ENCODE measurements around the gene FBXO42.
A peak's percentile ranks its signal among the peaks of the same experiment; 100 is the strongest.
"Not testable (repeated sequence)": the region's sequence is repeated elsewhere in the genome, so short reads cannot be mapped to it uniquely, and the experiment has no call there.

Gene FBXO42

GRCh38 chr1:16258591-16259135, 93.6 kb downstream of the FBXO42 start:
- no peak for DNase-seq

- no peak for DNase-seq
Observed at GRCh38 chr1:16257968-16258367, 94.3 kb downstream of the FBXO42 start.

- DNase-seq: not testable (repeated sequence)
Observed at GRCh38 chr1:16257556-16257955, 94.7 kb downstream of the FBXO42 start.

GRCh38 chr1:16256478-16256877, 95.8 kb downstream of the FBXO42 start:
- DNase-seq: no peak

- DNase-seq: no peak
Observed at GRCh38 chr1:16254263-16254928, 97.9 kb downstream of the FBXO42 start.

DNA sequence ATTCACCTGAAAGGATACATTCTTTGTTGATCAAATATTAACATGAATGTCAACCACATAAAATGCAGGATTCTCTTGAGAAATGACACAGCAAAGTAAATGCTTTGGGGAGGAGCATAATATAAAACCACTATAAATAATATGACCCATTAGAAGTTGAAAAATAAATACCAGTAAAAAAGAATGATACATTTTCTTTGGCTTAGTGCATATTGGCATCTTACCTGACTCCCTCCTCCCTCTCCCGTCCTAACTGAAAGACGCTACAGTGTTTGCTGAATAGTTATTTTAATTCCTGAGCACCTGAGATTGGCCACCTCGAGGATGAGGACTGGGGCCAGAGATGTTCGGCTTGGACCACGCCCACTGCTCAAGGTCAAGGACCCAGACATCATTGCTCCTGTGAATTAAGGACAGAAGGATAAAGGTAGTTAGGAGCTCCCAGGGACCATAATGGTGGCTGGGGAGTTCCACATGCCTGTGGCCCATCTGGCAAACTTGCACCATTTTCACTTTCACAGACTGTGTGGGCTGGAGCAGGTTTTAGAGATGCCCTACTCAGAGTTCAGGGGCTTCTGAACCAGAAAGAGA, 98.9 kb downstream of the FBXO42 start:
- DNase-seq: no peak

- no peak for DNase-seq
Observed at GRCh38 chr1:16252912-16253311, 99.4 kb downstream of the FBXO42 start.

DNA sequence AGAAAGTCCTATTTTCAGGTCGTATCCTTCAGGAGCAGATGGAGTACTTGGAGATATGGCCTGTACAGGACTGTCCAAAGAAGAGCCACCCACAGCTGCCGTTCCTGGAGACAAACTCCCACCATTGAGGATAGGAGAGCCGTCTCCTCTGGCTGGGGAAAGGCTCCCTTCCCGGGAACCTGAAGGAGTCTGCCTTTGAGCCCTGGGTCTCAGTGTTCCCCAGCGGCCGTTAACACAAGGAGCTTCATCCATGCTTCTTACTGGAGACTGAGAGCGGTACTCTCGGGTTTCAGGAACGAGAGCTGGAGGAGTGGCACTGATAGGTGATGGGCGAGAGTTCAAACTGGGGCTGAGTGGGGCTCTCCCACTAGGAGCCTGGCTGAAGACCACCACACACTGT, 100.9 kb downstream of the FBXO42 start:
- no peak for DNase-seq

DNA sequence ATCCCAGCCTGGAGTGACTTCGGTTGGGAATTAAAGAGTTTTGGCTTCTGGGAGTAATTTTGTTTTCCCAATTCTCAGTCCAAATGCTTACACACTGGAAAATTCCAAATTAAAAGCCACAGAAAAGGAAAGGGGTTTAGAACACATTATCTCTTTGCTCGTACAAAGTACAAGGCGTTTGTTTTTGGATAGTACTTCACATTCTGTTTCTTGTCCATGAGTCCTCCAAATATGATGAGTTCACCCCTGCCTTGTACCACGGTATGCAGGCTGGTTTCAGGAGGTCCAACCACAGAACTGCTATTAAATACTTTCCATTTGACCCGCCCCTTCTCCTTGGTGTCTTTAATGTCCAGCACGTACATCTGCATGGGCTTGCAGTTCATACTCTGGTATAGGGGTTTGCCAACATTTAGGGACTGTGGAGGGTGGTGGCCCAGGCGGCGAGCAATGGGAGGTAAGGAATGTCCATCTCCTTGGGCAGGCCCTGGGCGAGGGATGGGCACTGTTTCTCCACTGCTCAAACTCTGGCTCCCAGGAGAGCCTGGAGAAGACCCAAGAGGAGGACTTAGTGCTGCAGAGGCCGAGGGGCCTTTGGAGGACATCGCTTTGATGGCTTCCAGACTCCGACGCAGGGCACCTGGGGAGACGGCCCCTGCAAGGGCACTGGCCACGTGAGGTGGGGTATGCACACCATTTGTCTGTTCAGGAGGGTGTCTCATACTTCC, 101.6 kb downstream of the FBXO42 start:
- DNase-seq: no peak

- DNase-seq: no peak
Observed at GRCh38 chr1:16249596-16250241, 102.6 kb downstream of the FBXO42 start.

- DNase-seq: no peak
Observed at GRCh38 chr1:16248603-16249516, 103.4 kb downstream of the FBXO42 start.

DNA sequence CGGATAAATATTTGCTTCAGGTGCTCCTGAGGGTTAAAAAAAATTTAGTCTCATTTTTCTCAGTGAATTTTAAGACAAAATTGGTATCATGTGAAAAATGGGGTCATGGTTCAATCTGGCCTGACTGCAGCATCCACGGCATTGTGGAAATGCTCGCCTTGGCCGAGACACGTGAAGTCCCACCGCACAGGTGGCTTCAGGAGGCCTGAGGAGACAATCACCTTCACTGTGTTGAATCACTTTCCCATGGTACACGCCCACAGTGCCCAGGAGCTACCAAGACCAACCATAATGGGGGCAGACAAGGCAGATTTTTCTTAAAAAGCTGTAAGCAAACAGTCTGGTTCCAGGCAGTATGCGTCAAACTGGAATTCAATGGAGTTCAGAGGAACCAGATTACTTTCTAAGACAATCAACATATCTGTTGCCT, 104.3 kb downstream of the FBXO42 start:
- no peak for DNase-seq

- no peak for DNase-seq
Observed at GRCh38 chr1:16247441-16247840, 104.8 kb downstream of the FBXO42 start.

GRCh38 chr1:16246961-16247360, 105.3 kb downstream of the FBXO42 start:
- DNase-seq: no peak

DNA sequence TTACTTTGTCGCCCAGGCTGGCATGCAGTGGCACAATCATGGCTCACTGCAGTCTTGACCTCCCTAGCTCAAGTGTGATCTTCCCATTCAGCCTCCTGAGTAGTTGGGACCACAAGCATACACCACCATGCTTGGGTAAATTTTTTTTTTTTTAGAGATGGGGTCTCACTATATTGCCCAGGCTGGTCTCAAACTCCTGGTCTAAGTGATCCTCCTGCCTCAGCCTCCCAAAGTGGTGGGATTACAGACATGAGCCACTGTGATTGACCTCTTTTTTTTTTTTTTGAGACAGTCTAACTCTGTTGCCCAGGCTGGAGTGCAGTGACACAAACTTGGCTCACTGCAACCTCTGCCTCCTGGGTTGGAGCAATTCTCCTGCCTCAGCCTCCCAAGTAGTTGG, 106.0 kb downstream of the FBXO42 start:
- not testable (repeated sequence) for DNase-seq

- DNase-seq: no peak
Observed at GRCh38 chr1:16245476-16246196, 106.6 kb downstream of the FBXO42 start.

DNA sequence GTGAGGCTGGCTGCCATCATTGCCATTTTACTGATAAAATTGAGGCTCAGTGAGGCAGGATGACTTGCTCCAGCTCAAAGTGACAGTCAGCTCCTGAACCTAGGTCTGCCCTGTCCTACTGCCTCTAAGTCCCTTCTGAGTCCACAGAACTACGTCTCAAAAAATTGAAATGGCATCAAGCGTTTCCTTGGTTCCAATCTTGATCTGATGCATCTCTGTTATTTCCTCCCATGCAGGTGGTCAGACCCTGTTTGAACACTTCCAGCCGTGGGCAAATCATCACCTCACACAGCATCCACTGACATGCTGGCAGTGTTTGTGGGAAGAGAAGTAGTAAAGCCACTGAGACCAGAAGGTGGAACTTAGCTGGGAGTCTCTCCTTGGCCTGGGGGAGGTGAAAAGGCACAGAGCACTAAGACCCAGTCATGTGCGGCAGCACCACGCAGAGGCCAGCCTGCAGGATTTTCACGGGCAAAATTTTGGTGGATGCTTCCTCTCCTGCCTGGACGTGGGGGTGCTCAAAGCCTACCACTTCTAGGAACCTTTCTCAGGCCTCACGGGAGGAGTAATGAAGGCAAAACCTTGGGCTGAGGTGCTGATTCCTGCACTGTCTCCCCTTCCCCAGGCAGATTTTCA, 107.5 kb downstream of the FBXO42 start:
- no peak for DNase-seq

DNA sequence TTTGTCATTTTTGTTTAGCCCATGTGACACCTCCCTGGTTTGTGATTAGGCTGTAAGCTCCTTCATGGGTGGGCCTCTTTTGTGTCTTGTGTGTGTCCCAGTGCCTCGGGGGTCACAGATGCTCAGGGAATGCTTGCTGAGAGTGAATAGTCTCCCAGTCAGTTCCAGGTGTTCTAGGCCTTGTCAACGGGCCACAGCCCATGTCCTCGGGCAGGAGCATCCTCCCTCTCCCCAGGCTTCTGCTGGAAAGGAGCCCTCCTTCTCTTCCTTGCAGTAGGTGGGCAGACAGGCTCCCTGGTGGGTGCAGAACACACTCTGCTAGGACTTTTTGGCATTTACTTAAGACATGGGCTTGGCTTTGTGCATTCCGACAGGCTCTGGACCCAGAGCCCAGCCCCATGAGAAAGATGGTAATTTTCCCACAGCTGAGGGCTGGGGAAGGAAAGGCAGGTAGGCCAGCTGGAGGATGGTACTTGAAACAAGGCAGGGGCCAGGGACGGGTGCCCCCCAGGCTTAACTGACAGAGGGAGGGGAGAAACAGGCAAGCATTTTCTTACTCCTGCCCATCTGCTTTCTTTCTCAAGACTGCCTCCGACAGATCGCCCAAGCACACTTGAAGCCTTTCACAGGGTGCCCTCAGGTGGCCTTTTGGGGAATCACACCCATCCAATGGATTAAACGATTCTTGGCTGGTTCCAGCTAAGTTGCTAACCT, 108.2 kb downstream of the FBXO42 start:
- peak; percentile 82 for DNase-seq

- no peak for DNase-seq
Observed at GRCh38 chr1:16243215-16243610, 109.1 kb downstream of the FBXO42 start.

DNA sequence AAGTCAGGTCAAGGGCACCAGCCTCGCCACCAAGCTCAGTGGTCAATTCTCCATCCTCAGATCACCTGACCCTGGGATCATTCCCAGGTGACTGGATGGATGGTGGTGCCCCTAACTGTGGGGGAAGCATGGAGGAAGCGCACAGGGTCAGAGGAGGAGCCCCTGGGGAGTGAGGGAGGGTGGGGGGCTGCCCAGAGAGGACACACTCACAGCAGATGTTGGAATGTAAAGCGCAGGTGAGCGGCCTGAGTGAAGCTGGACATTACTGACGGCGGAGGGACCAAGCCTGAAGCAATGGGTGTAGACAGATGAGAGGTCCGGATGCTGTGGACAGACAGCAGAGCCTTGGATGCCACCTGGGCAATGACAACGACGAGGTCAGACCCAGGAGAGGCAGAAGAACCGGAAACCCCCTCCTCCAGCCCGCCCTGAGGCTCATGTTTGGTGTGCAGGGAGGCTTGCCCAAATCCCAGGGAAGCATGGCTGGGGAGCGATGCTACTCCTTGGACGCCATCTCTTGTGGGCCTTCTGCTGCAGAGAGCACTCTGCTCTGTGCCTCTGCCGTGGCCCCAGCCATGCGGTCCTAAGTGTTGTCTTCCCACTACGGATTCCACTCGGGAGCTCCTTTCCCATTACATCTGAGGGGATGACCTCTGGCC, 109.6 kb downstream of the FBXO42 start:
- DNase-seq: no peak
